Tibial nerve (tissue), 4 donors: ENCODE results near the gene CMBL.

Experiments
- EP300 ChIP-seq, 2 donors: sonication (generic); formaldehyde crosslinking; IDR thresholded peaks; one replicate each; pipeline ENCODE4 v1.6.1; 2017; ENCODE audit warnings: antibody characterized with exemption in 2 of 2, mild to moderate bottlenecking in 1 of 2
- POLR2A ChIP-seq, 2 donors: fragments of 450-650 bp; IDR thresholded peaks; one replicate each; pipeline ENCODE4 v1.6.1; 2017; ENCODE audit warnings: antibody characterized with exemption in 2 of 2, mild to moderate bottlenecking in 2 of 2, moderate library complexity in 2 of 2
- TF ChIP-seq, protein P1 (sequence below), 5 experiments: fragments of 200-600 bp in 3 of 5; fragments of 450-650 bp in 2 of 5; sonication (generic) in 3 of 5; IDR thresholded peaks; one replicate each; pipeline ENCODE4 v1.5.1; 2016 to 2019; ENCODE audit warnings: antibody characterized with exemption in 5 of 5, mild to moderate bottlenecking in 3 of 5, moderate library complexity in 2 of 5

- TF ChIP-seq, protein P1, sequence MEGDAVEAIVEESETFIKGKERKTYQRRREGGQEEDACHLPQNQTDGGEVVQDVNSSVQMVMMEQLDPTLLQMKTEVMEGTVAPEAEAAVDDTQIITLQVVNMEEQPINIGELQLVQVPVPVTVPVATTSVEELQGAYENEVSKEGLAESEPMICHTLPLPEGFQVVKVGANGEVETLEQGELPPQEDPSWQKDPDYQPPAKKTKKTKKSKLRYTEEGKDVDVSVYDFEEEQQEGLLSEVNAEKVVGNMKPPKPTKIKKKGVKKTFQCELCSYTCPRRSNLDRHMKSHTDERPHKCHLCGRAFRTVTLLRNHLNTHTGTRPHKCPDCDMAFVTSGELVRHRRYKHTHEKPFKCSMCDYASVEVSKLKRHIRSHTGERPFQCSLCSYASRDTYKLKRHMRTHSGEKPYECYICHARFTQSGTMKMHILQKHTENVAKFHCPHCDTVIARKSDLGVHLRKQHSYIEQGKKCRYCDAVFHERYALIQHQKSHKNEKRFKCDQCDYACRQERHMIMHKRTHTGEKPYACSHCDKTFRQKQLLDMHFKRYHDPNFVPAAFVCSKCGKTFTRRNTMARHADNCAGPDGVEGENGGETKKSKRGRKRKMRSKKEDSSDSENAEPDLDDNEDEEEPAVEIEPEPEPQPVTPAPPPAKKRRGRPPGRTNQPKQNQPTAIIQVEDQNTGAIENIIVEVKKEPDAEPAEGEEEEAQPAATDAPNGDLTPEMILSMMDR (IDR thresholded peaks at IDR 0.05) = no peak
- TF ChIP-seq POLR2A (IDR thresholded peaks at IDR 0.05) (no peak), EP300 (IDR thresholded peaks at IDR 0.05) (peak in 1 of 2 donors; percentile 62)
Observed at GRCh38 chr5:10331341-10331796, 23.7 kb upstream of the CMBL start.
